ENCODE measurements around the gene CCDC32.

DNA sequence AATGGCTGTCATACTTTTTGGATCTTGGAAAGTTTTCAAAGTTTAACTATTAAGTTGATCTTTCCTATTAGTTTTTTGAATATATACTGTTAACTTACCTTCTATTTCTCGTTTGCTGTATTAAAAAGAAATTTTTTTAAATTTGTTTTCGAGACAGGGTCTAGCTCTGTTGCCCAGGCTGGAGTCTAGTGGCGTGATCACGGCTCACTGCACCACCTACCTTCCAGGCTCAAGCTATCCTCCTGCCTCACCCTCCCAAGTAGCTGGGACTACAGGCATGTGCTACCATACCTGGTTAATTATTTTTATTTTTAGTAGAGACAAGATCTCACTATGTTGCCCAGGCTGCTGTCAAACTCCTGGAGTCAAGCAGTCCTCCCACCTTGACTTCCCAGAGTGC is 33.8 kb upstream of the CCDC32 start:
- TF ChIP-seq NFRKB (IDR thresholded peaks at IDR 0.05) = no peak
- TF ChIP-seq SP5 (CRISPR knock-in tag; IDR thresholded peaks at IDR 0.05; ENCODE audit: borderline replicate concordance, low read depth) = no peak
- TF ChIP-seq, protein P1, sequence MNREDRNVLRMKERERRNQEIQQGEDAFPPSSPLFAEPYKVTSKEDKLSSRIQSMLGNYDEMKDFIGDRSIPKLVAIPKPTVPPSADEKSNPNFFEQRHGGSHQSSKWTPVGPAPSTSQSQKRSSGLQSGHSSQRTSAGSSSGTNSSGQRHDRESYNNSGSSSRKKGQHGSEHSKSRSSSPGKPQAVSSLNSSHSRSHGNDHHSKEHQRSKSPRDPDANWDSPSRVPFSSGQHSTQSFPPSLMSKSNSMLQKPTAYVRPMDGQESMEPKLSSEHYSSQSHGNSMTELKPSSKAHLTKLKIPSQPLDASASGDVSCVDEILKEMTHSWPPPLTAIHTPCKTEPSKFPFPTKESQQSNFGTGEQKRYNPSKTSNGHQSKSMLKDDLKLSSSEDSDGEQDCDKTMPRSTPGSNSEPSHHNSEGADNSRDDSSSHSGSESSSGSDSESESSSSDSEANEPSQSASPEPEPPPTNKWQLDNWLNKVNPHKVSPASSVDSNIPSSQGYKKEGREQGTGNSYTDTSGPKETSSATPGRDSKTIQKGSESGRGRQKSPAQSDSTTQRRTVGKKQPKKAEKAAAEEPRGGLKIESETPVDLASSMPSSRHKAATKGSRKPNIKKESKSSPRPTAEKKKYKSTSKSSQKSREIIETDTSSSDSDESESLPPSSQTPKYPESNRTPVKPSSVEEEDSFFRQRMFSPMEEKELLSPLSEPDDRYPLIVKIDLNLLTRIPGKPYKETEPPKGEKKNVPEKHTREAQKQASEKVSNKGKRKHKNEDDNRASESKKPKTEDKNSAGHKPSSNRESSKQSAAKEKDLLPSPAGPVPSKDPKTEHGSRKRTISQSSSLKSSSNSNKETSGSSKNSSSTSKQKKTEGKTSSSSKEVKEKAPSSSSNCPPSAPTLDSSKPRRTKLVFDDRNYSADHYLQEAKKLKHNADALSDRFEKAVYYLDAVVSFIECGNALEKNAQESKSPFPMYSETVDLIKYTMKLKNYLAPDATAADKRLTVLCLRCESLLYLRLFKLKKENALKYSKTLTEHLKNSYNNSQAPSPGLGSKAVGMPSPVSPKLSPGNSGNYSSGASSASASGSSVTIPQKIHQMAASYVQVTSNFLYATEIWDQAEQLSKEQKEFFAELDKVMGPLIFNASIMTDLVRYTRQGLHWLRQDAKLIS (CRISPR knock-in tag; IDR thresholded peaks at IDR 0.05) = no peak
- TF ChIP-seq CREM (IDR thresholded peaks at IDR 0.05) = no peak
- TF ChIP-seq CREM (CRISPR knock-in tag; IDR thresholded peaks at IDR 0.05) = no peak
- TF ChIP-seq, protein P2, sequence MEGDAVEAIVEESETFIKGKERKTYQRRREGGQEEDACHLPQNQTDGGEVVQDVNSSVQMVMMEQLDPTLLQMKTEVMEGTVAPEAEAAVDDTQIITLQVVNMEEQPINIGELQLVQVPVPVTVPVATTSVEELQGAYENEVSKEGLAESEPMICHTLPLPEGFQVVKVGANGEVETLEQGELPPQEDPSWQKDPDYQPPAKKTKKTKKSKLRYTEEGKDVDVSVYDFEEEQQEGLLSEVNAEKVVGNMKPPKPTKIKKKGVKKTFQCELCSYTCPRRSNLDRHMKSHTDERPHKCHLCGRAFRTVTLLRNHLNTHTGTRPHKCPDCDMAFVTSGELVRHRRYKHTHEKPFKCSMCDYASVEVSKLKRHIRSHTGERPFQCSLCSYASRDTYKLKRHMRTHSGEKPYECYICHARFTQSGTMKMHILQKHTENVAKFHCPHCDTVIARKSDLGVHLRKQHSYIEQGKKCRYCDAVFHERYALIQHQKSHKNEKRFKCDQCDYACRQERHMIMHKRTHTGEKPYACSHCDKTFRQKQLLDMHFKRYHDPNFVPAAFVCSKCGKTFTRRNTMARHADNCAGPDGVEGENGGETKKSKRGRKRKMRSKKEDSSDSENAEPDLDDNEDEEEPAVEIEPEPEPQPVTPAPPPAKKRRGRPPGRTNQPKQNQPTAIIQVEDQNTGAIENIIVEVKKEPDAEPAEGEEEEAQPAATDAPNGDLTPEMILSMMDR (CRISPR knock-in tag; IDR thresholded peaks at IDR 0.05) = no peak
- TF ChIP-seq MAZ (IDR thresholded peaks at IDR 0.05; ENCODE audit: borderline replicate concordance, low read depth, low read length) = no peak
- no peak for TF ChIP-seq MAZ (CRISPR knock-in tag; IDR thresholded peaks at IDR 0.05; ENCODE audit: low read depth)
- TF ChIP-seq, protein P3, sequence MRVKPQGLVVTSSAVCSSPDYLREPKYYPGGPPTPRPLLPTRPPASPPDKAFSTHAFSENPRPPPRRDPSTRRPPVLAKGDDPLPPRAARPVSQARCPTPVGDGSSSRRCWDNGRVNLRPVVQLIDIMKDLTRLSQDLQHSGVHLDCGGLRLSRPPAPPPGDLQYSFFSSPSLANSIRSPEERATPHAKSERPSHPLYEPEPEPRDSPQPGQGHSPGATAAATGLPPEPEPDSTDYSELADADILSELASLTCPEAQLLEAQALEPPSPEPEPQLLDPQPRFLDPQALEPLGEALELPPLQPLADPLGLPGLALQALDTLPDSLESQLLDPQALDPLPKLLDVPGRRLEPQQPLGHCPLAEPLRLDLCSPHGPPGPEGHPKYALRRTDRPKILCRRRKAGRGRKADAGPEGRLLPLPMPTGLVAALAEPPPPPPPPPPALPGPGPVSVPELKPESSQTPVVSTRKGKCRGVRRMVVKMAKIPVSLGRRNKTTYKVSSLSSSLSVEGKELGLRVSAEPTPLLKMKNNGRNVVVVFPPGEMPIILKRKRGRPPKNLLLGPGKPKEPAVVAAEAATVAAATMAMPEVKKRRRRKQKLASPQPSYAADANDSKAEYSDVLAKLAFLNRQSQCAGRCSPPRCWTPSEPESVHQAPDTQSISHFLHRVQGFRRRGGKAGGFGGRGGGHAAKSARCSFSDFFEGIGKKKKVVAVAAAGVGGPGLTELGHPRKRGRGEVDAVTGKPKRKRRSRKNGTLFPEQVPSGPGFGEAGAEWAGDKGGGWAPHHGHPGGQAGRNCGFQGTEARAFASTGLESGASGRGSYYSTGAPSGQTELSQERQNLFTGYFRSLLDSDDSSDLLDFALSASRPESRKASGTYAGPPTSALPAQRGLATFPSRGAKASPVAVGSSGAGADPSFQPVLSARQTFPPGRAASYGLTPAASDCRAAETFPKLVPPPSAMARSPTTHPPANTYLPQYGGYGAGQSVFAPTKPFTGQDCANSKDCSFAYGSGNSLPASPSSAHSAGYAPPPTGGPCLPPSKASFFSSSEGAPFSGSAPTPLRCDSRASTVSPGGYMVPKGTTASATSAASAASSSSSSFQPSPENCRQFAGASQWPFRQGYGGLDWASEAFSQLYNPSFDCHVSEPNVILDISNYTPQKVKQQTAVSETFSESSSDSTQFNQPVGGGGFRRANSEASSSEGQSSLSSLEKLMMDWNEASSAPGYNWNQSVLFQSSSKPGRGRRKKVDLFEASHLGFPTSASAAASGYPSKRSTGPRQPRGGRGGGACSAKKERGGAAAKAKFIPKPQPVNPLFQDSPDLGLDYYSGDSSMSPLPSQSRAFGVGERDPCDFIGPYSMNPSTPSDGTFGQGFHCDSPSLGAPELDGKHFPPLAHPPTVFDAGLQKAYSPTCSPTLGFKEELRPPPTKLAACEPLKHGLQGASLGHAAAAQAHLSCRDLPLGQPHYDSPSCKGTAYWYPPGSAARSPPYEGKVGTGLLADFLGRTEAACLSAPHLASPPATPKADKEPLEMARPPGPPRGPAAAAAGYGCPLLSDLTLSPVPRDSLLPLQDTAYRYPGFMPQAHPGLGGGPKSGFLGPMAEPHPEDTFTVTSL (CRISPR knock-in tag; IDR thresholded peaks at IDR 0.05; ENCODE audit: borderline replicate concordance) = no peak
- TF ChIP-seq, protein P4, sequence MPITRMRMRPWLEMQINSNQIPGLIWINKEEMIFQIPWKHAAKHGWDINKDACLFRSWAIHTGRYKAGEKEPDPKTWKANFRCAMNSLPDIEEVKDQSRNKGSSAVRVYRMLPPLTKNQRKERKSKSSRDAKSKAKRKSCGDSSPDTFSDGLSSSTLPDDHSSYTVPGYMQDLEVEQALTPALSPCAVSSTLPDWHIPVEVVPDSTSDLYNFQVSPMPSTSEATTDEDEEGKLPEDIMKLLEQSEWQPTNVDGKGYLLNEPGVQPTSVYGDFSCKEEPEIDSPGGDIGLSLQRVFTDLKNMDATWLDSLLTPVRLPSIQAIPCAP (CRISPR knock-in tag; IDR thresholded peaks at IDR 0.05; ENCODE audit: low read depth) = no peak
- TF ChIP-seq MEIS2 (CRISPR knock-in tag; IDR thresholded peaks at IDR 0.05) = no peak
- TF ChIP-seq, protein P5, sequence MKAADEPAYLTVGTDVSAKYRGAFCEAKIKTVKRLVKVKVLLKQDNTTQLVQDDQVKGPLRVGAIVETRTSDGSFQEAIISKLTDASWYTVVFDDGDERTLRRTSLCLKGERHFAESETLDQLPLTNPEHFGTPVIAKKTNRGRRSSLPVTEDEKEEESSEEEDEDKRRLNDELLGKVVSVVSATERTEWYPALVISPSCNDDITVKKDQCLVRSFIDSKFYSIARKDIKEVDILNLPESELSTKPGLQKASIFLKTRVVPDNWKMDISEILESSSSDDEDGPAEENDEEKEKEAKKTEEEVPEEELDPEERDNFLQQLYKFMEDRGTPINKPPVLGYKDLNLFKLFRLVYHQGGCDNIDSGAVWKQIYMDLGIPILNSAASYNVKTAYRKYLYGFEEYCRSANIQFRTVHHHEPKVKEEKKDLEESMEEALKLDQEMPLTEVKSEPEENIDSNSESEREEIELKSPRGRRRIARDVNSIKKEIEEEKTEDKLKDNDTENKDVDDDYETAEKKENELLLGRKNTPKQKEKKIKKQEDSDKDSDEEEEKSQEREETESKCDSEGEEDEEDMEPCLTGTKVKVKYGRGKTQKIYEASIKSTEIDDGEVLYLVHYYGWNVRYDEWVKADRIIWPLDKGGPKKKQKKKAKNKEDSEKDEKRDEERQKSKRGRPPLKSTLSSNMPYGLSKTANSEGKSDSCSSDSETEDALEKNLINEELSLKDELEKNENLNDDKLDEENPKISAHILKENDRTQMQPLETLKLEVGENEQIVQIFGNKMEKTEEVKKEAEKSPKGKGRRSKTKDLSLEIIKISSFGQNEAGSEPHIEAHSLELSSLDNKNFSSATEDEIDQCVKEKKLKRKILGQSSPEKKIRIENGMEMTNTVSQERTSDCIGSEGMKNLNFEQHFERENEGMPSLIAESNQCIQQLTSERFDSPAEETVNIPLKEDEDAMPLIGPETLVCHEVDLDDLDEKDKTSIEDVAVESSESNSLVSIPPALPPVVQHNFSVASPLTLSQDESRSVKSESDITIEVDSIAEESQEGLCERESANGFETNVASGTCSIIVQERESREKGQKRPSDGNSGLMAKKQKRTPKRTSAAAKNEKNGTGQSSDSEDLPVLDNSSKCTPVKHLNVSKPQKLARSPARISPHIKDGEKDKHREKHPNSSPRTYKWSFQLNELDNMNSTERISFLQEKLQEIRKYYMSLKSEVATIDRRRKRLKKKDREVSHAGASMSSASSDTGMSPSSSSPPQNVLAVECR (CRISPR knock-in tag; IDR thresholded peaks at IDR 0.05; ENCODE audit: borderline replicate concordance) = no peak
- TF ChIP-seq ZNF343 (CRISPR knock-in tag; IDR thresholded peaks at IDR 0.05) = no peak
- no peak for TF ChIP-seq RFX5 (IDR thresholded peaks at IDR 0.05; ENCODE audit: low read depth, low read length)
- TF ChIP-seq SATB2 (CRISPR knock-in tag; IDR thresholded peaks at IDR 0.05) = no peak
- TF ChIP-seq ZNF792 (CRISPR knock-in tag; IDR thresholded peaks at IDR 0.05) = no peak
